Measurements from ENCODE around the gene SIRT4. TPM values are rescaled to one million over a fixed set of nuclear protein-coding genes. Genes with fewer than 3 reads are reported as not detected.
"Not testable (repeated sequence)": the region's sequence is repeated elsewhere in the genome, so short reads cannot be mapped to it uniquely, and the experiment has no call there.

Gene SIRT4
- total RNA-seq, 1 donor from 2014 or later = 10.2 TPM

DNA sequence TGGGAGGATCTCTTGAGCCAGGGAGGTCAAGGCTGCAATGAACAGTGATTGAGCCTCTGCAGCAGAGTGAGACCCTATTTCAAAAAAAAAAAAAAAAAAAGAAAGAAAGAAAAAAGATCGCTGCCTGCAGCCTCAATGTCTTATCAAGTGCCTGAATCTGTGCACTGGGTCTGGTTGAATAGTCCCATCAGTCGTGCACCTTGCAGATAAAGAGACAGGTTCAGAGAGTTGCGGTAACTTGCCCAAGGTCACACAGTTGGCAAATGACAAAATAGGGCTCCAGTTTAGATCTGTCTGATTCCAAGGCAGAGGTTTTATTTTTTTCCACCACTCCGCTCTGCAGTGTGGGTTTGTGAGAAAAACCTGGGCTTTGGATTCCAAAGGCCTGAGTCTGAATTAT, 26.1 kb downstream of the SIRT4 start:
- DNase-seq (no peak), ATAC-seq (no peak)
- intact Hi-C loops (cut with micrococcal nuclease) = no loop called here

- no peak for ATAC-seq
- DNase-seq = no peak
- intact Hi-C loops (cut with micrococcal nuclease) = no loop called here
These were observed 29.3 kb downstream of the SIRT4 start for GRCh38 chr12:120331390-120331789.

GRCh38 chr12:120332041-120332440, 29.9 kb downstream of the SIRT4 start:
- ATAC-seq = no peak
- no peak for DNase-seq
- intact Hi-C loops (cut with micrococcal nuclease) = no loop called here

- ATAC-seq = no peak
- intact Hi-C loops (cut with micrococcal nuclease) = no loop called here
- DNase-seq = no peak
These were observed 30.4 kb downstream of the SIRT4 start for GRCh38 chr12:120332523-120332922.

GRCh38 chr12:120335447-120335846, 33.3 kb downstream of the SIRT4 start:
- ATAC-seq; intact Hi-C loops (cut with micrococcal nuclease): not testable (repeated sequence)
- peak; percentile 80 for DNase-seq

DNA sequence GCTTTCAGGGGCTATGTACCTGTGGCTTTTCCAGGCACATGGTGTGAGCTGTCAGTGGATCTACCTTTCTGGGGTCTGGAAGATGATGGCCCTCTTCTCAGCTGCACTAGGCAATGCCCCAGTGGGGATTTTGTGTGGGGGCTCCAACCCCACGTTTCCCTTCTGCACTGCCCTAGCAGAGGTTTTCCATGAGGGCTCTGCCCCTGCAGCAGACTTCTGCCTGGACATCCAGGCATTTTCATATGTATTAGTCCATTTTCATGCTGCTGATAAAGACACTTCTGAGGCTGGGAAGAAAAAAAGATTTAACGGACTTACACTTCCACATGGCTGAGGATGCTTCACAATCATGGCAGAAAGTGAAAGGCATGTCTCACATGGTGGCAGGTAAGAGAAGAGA, 34.3 kb downstream of the SIRT4 start:
- intact Hi-C loops (cut with micrococcal nuclease); DNase-seq; ATAC-seq: not testable (repeated sequence)

DNA sequence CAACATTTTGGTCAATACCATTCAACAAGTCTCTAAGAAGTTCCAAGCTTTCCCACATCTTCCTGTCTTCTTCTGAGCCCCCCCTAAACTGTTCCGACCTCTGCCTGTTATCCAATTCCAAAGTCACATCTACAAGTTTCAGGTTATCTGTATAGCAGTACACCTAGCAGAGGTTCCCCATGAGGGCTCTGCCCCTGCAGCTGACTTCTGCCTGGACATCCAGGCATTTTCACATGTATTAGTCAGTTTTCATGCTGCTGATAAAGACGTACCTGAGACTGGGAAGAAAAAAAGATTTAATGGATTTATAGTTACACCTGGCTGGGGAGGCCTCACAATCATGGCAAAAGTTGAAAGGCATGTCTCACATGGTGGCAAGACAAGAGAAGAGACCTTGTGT, 35.6 kb downstream of the SIRT4 start:
- DNase-seq = no peak
- no peak for ATAC-seq
- intact Hi-C loops (cut with micrococcal nuclease) = no loop called here

- ATAC-seq (no peak), DNase-seq (no peak)
- intact Hi-C loops (cut with micrococcal nuclease) = no loop called here
These were observed 37.1 kb downstream of the SIRT4 start for GRCh38 chr12:120339256-120339655.

DNA sequence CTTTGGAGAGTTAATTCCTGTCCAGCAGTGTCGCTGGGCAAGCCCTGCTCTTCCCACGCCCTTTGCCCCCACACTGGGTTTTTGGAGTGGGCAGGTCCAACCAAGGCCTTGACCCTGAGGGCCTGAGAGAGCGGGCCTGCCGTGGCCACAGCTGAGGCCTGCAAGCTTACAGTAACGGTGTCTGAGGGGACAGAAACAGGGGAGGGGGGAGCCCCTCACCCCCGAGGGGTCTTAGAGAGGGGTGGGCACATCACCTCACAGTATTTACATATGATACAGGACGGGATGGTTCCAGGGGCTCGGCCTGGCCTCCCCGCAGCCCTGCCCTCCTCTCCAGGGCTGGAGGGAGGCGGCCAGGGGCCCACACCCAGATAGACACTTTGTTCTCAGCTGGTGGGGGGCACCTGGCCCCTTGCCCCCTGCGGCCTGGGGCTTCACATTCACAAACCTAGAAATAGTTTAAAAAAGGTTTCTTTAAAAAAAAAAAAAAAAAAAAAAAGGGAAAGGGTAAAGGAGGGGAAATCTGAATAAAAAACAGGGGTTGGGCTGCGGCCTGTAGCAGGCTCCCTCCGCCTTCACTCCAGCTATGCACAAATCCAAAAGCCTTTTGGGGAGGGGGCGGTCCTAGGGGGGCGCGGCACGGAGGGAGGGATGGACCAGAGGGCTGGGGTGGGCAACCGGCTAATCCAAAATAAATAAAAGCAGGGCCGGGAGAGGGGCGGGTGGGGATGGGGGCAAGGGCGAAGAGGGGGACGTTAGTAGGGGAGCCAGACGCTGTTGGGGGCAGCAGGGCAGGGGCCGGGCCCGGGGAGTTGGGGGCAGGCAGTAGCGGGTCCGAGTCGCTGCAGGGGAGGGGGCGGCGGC, 40.3 kb downstream of the SIRT4 start:
- no peak for ATAC-seq
- intact Hi-C loops (cut with micrococcal nuclease) = no loop called here
- no peak for DNase-seq

GRCh38 chr12:120343039-120343537, 41.0 kb downstream of the SIRT4 start:
- intact Hi-C loops (cut with micrococcal nuclease) = no loop called here
- ATAC-seq = no peak
- no peak for DNase-seq

GRCh38 chr12:120343692-120344091, 41.6 kb downstream of the SIRT4 start:
- no peak for ATAC-seq
- DNase-seq = no peak
- intact Hi-C loops (cut with micrococcal nuclease) = no loop called here

- no peak for ATAC-seq
- no peak for DNase-seq
- intact Hi-C loops (cut with micrococcal nuclease) = no loop called here
These were observed 43.9 kb downstream of the SIRT4 start for GRCh38 chr12:120346031-120346430.

GRCh38 chr12:120346681-120347080, 44.6 kb downstream of the SIRT4 start:
- DNase-seq (no peak), ATAC-seq (no peak)
- intact Hi-C loops (cut with micrococcal nuclease) = no loop called here

DNA sequence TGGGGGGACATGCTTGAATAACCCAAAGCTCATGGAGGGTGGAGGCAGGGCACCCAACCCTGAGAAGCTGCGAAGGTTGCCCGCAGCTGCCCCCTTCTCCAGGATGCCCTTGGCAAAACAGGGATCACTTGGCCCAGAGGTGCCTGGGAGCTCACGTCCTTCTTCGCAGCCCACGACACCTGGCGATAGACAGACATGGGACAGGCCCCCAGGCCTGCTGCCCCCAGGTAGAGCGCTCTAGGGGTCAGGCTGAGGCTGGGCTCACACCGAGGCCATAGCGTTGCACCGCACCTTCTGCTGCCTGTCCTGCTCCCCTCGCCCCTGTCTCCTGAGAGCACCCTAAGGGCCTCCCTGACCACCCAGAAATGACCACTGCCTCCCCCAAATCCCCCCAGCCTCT, 45.6 kb downstream of the SIRT4 start:
- DNase-seq = no peak
- intact Hi-C loops (cut with micrococcal nuclease) = no loop called here
- no peak for ATAC-seq

GRCh38 chr12:120350576-120351350, 48.6 kb downstream of the SIRT4 start:
- DNase-seq = no peak
- intact Hi-C loops (cut with micrococcal nuclease) = no loop called here
- no peak for ATAC-seq

DNA sequence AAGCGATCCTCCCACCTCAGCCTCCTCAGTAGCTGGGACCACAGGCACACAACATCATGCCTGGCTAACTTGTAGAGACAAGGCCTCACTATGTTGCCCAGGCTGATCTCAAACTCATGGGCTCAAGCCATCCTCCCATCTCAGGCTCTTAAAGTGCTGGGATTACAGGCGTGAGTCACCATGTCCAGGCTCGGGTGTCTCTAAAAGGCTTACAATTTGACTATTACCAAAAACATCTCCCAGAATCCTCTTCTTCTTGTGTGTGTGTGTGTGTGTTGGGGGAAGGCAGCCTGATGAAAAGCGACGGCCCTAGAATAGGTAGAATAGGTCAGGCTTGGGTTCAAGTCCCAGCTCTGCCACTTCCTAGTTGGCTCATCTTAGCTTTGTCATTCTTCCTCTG, 50.0 kb downstream of the SIRT4 start:
- intact Hi-C loops (cut with micrococcal nuclease) = no loop called here
- no peak for ATAC-seq
- DNase-seq = no peak

- intact Hi-C loops (cut with micrococcal nuclease) = no loop called here
- ATAC-seq (no peak), DNase-seq (no peak)
These were observed 51.0 kb downstream of the SIRT4 start for GRCh38 chr12:120353136-120353535.

GRCh38 chr12:120353556-120354317, 51.6 kb downstream of the SIRT4 start:
- DNase-seq (no peak), ATAC-seq (no peak)
- intact Hi-C loops (cut with micrococcal nuclease) = no loop called here

DNA sequence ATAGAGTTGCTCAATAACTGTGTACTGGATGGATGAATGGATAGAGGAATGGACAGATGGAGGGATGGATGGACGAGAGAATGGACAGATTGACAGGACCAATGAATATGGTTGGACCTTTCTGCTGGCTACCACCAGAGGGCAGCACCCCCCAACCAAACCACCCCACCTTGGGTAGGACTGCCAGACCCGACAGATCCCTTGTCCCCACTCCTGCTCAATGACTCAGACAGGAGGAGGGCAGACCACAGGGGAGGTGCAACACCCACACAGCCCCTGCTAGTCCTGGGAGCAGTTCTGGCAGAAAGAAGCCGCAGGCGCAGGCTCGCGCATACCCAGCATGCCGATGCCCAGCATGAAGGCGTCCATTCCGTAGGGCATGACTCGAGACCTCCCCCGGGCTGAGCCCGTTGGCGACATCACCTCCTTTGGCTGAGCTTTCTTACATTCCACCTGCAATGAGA, 54.5 kb downstream of the SIRT4 start:
- intact Hi-C loops (cut with micrococcal nuclease) = loop anchor here (5.0 kb wide), 2 partner anchors 56 to 76 kb away; no protein-coding TSS in a partner anchor
- DNase-seq = peak; percentile 77
- peak; percentile 95 for ATAC-seq
